ENCODE measurements around the gene CNNM2.
"Not testable (repeated sequence)": the region's sequence is repeated elsewhere in the genome, so short reads cannot be mapped to it uniquely, and the experiment has no call there.

The CNNM2 gene

DNA sequence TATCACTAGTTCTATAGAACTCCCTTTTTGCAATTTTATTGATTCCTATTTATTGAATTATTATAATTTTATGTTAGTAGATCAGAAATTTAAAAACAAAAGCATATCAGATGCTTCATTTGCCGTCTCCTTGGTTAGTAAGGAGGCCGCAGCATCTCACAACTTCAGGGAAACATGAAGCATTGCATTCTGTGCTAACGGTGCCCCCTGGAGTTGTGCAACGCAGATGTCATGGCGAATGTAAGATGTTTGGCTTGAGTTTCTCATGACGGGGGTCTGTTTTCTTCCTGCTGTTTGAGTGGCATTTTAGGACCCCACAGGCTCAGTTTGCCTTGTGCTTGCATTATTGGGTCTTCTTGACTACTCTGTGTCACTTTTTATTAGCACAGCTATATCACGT is 124.8 kb downstream of the CNNM2 start:
- DNase-seq = no peak

DNA sequence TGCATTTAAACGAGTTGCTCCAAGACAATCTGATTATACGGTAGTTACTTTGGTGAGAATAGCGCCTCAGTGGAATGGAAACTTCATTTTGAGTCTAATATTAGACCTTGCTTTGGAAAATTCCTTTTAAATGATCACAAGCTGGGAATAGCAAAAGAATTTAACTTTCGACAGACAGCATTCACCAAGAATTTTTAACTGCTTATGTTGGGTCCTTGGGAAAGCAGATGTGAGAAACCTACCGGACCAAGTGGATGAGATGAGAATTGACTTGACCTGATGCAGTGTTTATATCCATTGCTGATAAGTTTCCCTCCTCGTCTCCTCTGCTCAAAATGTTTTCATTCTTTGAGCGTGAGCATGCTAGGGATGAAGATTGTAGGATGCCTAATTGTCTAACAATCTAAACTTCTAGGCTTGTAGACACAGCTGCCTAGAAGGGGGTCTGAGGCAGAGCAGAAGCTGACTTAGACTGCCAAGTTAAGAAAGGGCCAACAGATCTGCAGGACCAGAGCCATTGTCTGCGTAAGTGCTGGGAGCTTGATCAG is 126.9 kb downstream of the CNNM2 start:
- DNase-seq = no peak

DNA sequence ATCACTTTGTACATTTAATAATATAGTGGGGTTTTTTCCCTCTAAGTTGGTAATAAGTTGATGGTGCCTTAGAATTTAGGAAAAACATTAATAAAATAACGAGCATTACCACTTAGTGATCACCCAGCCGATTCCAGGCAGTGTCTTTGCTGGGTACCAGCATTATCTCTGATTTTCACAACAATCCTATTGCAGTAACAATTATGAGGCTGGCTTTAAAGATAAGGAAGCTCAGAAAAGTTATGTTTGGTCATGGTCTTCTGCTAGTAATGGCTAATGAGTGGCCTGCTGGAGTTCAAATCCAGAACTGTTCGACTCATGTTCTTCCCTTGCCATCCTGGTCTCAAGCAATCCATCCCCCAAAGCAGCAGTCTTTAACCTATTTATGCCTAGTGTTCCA is 127.9 kb downstream of the CNNM2 start:
- no peak for DNase-seq

DNA sequence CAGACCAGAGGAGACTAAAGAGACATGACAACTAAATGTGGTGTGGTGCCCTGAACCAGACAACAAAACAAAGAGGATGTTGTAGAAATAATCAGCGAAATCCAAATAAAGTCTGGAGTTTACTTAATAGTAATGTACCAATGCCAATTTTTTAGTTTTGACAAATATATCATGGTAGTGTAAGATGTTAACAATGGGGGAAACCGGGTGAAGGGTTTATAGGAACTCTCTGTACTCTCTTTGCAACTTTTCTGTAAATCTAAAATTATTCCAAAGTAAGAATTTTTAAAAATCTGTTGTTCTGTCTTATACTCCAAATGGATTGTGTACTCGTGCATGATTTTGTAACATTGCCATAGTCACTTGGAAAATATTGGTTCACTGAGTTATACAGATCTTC is 129.3 kb downstream of the CNNM2 start:
- DNase-seq = no peak

DNA sequence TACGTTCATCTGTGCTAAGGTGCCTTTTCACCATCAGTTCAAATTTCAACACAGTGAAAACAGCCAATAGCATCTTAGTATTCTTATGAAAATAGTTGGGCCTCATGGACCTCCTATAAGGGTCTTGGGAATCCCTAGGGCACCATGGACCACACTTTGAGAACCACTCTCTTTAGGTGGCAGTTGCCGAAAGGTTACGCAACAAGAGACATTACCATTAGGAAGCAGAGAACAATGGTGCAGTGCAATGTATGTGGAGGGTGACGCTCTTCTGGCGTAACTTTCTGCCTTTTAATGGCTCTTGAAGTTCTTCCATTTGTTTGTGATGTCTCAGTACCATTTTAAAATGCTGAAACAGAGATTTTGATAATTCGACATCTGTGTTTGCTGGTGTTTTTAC is 131.1 kb downstream of the CNNM2 start:
- DNase-seq = no peak

DNA sequence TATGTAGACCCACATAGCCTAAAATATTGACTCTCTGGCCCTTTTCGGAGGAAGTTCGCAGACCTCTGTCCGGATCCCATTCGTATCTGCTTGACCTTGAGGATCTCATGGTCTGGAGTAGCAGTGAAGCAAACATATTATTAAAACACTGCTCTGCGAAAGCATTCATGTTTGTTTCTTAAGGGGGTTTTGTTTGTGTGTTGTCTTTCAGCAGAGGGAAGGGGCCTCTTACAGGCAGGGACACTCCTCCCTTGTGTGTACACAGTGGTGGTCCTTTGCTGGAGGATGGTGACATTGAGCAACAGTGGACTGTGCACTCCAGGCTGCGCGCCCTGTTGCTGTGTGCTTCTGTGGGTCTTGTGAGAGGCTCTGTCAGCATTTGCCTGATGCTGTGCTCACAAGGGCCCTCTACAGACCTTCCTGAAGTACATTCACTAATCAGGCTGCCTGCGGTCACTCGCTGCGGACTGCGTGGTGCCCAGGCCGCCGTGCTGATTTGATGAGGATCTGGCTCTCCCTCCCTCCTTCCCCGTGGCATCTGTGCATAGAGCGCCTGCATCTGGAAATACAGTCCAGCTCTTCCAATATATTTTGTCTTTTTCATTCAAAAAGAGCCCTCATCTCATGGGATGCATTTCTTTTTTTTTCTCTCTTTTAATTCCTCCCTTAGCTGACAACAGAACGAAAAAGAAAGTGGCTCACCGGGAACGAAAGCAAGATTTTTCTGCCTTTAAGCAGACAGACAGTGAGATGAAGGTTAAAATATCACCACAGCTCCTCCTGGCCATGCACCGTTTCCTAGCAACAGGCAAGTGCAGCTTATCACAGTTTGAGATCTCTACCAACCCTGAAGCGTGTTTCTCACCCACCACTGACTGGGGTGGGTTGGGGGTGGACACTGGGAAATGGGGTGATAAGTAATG is 135.8 kb downstream of the CNNM2 start:
- no peak for DNase-seq

DNA sequence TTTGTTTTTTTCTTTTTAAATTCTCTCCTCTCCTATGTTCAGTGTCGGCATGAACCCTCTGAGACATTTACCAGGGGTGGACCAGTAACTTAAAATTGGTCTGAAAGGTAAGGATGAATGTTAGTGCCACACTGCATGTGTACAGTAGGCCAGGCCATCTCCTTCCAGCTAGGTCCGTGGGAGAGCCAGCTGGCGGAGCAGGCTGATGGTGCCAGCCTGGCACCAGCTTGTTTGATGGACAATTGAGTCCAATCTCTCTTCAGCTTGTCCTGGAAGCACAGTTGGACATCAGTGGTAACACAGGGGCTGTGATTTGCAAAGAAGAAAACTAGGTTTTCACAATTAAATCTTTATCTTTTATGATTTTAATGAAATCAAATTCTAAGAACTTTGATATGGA is 136.5 kb downstream of the CNNM2 start:
- DNase-seq = no peak

DNA sequence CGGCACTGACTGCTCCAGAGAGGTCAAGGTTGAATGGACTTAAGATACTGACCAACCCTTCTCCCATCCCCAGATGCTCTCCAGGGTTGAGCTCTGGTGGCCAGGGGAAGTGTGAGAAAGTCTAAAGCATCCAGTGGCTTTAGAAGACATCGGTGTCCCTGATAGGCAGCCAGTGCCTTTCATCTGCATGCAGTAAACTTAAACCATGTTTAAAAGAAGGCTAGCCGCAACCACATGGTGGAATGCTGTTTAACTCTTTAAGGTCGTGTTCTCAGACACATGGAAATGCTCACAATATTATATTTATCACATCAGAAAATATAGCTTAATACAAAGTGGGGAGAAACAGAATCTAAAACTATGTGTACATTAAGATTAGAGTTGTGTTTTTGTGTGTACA is 137.0 kb downstream of the CNNM2 start:
- DNase-seq = no peak

DNA sequence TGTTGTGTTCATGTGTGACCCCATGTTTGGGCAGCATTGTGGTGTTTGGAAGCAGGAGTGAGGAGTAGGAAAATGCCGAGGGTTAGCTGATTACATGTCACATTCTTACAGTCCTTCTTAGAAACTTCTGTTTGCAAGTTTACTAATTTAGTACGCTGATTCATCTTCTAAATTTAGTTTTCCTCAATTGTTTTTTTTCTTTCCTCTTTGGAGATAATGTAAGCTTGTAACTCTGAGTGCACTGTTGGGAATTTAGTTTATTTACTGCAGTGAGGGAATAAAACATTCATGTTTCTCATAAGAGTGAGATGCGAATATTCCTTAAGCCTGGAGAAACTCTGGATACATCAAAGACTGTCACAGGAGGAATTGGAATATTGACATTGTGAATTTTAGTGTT is 139.9 kb downstream of the CNNM2 start:
- DNase-seq = no peak

DNA sequence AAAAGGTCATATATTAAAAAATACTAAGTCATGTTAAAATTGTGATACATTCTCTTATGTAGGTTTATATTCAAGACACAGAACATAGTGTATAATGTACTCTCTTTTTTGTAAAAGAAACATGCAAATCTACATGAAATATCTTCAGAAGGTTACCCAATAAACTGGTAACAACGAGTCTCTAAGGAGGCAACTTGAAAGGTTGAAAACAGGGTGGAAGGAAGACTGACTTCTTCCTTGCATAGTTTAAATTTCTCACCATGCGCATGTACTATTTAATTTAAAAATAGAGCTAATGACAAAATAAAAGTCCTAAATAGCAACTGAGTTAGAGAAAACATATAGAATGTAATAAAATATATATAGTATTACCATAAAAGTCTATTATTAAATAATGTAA is 142.5 kb downstream of the CNNM2 start:
- no peak for DNase-seq

DNA sequence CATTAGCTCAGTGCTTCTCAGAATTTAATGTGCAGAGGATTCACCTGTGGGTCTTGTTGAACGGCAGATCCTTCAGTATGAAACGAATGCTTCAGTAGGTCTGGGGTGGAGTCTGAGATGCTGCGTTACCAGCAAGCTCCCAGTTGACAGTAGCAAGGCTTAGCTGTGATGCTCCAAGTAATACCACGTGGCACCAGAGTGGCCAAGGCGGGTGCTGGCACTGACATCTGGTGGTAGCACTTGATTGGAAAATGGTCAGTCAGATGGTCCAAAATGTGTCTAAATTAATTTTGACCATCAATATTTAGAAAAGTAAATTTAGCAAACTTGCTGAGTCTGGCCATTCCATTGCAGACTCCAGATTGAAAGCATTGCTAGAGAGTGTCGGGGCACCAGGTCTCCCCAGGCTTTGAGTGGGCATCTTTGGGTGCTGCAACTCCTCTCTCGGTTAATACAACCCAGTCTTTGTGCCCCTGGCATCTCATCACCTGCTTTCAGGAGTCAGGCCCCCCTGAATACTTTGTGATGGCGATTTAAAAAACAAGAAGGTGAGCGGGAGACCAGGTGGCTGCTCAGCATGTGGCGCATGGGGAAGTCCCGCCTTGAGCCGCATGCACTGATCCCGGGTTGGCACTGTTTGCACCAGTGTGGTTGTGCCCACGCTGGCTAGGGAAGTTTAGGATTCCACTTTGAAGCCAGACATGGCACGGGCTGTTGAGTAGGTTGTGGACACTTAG is 144.9 kb downstream of the CNNM2 start:
- no peak for DNase-seq

DNA sequence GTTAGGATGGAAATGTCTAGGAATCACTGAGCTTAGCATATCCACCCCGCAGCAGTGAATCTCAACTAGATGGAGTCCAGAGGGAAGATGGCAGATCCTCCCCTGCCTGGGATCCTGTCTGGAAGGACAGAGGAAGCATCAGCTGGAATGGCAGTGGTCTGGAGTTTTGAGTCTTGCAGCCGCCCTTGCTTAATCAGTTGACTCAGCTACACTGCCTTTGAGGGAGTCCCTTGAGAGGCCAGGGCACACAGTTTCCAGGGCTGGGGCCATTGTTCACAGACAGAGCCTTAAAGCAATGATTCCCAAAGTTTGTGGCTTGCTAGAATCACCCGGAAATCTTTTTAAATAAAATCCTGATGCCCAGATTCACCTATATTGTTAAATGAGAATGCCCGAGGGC is 146.9 kb downstream of the CNNM2 start:
- no peak for DNase-seq

DNA sequence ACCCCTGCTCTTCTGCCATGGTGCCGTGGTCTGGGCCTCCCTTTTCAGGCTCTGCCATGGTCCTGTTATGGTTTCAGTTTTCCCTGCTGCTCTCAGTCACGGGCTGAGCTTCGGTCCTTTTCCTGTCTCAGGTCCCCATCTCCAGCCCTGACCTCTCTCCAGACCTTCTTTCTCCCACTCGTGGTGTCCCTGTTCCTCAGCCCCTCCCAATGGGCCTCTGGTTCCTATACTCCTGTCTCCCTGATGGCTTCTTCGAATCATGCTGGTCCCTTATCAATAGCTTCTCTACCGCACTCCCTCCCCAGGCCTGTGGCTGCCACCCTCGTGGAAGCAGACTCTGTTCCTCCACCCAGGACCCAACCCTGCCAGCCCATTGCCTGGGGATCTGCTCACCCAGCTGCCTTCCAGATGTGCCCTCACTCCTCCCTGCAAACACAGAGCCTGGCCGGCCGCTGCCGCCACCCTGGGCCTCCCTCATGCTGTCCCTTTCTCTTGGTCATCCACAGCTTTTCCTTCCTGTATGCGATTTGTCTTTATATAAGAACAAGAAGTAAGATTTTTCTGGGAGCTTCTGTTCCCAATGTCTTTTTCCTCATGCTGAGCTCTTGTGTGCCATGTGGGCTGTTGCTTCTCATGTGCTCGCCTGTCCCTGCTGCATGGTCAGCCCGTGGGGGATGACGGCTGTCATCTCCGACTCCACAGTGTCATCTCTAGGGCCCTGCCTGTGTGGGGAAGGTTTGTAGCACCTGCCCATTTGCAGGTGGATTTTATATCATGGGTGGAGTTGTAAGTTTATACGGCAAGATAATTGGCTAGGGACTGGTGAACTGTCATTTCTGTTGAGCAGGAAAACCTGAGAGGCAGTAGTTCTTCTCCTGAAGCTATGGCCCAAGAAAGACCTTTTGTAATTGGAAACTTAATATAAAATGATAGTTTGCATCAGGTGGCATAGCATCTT is 148.3 kb downstream of the CNNM2 start:
- no peak for DNase-seq

DNA sequence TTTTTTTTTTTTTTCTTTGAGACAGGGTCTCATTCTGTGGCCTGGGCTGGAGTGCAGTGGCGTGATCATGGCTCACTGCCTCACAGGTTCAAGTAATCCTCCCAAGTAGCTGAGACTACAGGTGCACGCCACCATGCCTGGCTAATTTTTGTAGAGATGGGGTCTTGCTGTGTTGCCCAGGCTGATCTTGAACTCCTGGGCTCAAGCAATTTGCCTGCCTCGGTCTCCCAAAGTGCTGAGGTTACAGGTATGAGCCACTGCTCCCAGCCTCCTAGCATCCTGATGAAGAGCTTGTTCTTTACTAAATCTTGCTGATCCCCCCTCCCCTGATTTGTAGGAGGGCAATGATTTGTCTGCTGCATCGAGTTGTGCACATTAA is 149.0 kb downstream of the CNNM2 start:
- DNase-seq = not testable (repeated sequence)

DNA sequence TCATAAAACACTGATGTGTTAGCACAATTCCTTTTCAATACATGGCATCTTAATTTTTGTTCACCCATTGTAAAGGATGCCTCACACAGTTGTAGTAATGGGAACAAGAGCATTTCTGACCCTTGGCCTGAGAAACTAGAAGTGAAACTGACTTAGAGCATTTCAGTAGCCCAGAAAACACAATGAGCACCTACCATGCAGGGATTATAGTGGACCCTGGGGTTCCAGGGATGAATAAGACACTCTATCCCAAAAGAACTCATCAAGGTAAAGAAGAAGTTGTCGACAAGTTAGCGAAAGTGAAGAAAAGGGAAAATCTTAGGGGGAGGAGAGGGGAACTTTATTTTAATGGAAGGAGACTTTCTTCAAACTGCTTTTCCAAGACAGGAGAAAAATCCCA is 149.4 kb downstream of the CNNM2 start:
- no peak for DNase-seq

DNA sequence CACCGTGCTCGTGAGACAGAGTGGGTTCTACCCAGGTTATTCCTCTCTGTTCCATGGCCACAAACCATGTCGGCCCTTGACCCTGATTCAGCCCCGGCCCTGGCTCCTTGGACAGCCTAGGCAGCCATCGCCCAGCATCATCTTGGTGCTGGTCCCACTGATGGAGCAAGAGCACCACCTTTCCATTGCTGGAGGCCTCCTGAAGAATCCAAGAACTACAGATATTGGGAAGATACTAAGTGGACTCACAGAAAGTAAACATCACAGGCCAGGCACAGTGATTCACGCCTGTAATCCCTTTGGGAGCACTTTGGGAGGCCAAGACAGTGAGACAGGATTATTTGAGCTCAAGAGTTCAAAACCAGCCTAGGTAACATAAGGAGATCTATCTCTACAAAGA is 149.9 kb downstream of the CNNM2 start:
- DNase-seq = no peak

DNA sequence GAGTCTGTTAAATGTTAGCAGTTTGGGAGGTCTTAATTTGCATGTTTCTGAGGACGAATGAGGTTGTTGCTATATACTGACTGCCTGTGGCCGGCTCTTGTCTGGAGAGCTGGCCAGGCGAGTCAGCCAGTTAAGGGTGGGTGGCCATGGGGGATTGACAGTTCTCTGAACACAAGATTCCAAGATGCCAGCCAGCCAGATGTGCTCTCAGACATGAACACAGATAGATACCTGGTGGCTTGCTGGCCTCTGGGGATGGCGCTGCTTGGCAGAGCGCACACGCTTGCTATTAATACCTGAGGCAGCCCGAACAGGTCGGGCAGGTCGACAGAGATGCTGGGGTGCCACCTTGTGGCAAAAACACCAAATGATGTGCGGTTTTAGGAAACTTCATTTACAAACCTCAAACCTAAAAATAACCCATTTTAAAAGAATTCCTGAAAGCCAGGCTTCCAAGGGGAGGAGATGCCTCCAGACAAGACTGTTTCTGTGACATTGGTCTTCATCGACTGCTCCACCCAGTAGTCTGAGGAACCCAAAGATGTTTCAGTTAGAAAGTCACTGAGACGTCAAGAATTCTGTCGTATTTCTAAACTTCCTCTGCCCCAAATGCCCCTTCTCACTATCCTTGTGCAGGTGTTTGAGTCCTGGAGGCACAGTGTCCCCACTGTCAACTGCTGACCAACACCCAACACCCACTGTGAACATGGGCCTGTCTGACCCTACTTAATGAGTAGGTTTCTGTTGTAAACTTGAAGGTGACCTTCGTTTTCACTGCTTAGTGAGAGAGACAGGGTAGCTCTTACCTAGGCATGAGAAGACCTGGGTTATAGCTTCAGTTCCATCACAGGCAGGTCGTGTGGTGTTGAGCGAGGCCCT is 151.6 kb downstream of the CNNM2 start:
- peak; percentile 13 for DNase-seq

DNA sequence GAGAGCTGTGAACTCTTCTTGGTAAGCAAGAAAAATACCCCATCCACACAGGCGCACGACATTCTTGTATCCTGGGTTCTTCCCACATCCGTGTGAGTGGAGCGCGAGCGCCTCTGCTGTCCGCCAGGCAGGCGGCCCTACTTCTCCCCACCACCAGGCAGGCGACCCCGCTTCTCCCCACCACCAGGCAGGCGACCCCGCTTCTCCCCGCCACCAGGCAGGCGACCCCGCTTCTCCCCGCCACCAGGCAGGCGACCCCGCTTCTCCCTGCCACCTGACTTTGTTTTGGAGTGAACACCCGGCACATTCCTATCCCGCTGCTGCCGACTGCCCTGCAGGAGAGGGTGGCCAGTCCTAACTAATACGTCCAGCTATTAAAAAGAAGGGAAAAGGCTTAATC is 154.2 kb downstream of the CNNM2 start:
- DNase-seq = no peak

DNA sequence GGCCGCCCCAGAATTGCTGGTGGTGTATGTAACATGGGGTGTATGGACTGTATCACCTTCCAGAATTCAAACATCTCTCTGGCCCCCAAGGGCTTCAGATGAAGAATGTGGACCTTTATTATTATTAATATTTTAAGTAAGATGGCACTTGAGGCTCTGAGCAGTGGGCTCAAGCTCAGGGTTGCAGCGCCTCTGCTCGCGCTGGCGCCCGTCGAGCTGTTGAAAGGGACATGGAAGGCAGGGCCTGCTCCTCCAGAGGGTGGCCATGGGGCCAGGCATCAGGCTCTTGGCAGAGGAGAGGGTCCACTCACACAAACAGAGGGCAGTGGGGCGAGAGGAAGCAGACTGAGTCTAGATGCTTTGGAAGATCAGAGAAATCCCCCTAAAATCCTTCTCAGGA is 154.8 kb downstream of the CNNM2 start:
- no peak for DNase-seq

DNA sequence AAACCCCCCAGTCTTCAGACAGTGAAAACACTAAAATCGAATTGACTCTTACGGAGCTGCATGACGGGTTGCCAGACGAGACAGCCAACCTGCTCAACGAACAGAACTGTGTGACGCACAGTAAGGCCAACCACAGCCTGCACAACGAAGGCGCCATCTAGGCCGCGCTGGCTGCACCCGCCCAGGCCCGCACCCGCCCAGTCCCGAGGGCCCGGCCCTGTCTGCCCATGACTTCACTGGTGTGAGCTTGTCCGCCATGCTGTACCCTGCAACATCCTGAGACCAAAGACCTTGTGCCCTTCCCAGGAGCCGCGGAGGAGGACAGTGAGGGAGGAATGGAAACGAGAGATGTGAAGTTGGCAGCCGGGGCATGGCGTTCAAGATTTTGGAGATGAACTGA is 158.9 kb downstream of the CNNM2 start:
- no peak for DNase-seq

DNA sequence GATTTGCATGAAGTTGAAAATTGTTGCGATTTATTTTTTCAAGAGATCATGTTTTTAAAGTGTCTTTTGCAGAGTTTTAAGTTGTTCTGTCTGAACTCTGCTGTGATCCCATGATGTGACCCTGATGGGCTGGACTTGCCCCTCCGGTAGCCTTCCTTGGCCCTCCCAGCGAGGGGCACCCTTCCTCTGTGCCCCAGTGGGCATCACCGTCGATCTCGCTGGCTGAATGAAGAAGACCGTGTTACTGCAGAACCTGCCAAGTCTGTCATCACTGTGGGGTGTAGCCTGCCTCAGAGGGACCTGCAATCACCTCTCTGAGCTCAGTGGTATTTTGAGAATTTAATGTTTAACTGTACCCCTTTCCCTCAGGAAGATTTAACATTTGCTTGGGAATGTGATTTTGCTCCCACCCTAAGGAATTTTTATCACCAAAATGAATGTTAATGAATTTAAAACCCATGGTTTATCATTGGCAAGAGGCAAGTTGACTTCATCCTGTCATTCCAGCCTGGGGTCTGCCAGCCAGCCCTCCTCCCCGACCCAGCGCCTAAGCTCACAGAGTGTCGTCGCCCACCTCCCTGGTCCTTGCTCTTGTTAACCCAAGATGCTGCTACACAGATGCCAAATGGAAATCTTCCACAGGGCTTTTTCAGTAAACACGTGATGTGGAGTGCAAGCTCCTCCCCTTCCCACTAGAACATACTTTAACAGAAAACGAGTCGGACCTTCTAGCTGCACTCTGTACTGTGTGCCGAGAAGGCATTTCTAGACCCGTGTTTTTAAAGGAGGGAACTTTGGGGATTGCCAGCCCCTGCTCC is 159.6 kb downstream of the CNNM2 start:
- no peak for DNase-seq
